Peyer's patch (tissue), 4 donors: ENCODE measurements around the gene STIMATE. TPM values are rescaled to one million over a fixed set of nuclear protein-coding genes. Genes with fewer than 3 reads are reported as not detected.

Source experiments
- DNase-seq, 3 donors: peaks; one replicate each; pipeline ENCODE4 v3.0.0-alpha.2; 2017 to 2019
- H3K27ac ChIP-seq, 4 donors: fragments of 200-600 bp; sonication (generic); one replicate each; pipeline ENCODE4 v1.5.1; 2016 to 2019
- H3K27me3 ChIP-seq, 2 donors: fragments of 200-600 bp; sonication (generic); one replicate each; pipeline ENCODE4 v1.5.1; 2019
- H3K36me3 ChIP-seq, 3 donors: fragments of 200-600 bp; sonication (generic); one replicate each; pipeline ENCODE4 v1.5.1; 2016 to 2019
- H3K4me1 ChIP-seq, 4 donors: fragments of 200-600 bp; sonication (generic); one replicate each; pipeline ENCODE4 v1.5.1; 2016 to 2019
- H3K4me3 ChIP-seq, 4 donors: fragments of 200-600 bp; sonication (generic); 1 replicate in 3 of 4; 2 replicates in 1 of 4; pipeline ENCODE4 v1.5.1; 2016 to 2019; ENCODE audit warnings: mild to moderate bottlenecking in 1 of 4
- H3K9me3 ChIP-seq, 4 donors: fragments of 200-600 bp; sonication (generic); one replicate each; pipeline ENCODE4 v1.5.1; 2016 to 2019; ENCODE audit warnings: mild to moderate bottlenecking in 1 of 4
- POLR2A ChIP-seq, 2 donors: fragments of 450-650 bp; IDR thresholded peaks; one replicate each; pipeline ENCODE4 v1.5.1; 2017; ENCODE audit warnings: antibody characterized with exemption in 2 of 2, mild to moderate bottlenecking in 2 of 2, moderate library complexity in 2 of 2
- total RNA-seq, 4 donors: library from RNA; depleted of rRNA; stranded (reverse); fragments of >200 nt; gene quantifications; one replicate each; pipeline ENCODE4 v1.1.0, GENCODE V29; 2016
- TF ChIP-seq, protein P1 (sequence below), 6 experiments: fragments of 450-650 bp in 4 of 6; fragments of 200-600 bp in 2 of 6; sonication (generic) in 1 of 6; IDR thresholded peaks; one replicate each; pipeline ENCODE4 v1.5.1; 2017 to 2019; ENCODE audit warnings: antibody characterized with exemption in 6 of 6, mild to moderate bottlenecking in 3 of 6, moderate library complexity in 1 of 6

Gene STIMATE
- total RNA-seq, 4 donors from 2014 or later, result 16.1 to 91.6 (median 17.0) TPM

- peaks cover 0 to 9% (median 0%) of the 10 kb centered on the region in 4 donors for H3K4me1 ChIP-seq
- no peaks in the 10 kb centered on the region for H3K27me3 ChIP-seq
- DNase-seq, result no peak
- no peaks in the 10 kb centered on the region for H3K36me3 ChIP-seq
- TF ChIP-seq, protein P1, sequence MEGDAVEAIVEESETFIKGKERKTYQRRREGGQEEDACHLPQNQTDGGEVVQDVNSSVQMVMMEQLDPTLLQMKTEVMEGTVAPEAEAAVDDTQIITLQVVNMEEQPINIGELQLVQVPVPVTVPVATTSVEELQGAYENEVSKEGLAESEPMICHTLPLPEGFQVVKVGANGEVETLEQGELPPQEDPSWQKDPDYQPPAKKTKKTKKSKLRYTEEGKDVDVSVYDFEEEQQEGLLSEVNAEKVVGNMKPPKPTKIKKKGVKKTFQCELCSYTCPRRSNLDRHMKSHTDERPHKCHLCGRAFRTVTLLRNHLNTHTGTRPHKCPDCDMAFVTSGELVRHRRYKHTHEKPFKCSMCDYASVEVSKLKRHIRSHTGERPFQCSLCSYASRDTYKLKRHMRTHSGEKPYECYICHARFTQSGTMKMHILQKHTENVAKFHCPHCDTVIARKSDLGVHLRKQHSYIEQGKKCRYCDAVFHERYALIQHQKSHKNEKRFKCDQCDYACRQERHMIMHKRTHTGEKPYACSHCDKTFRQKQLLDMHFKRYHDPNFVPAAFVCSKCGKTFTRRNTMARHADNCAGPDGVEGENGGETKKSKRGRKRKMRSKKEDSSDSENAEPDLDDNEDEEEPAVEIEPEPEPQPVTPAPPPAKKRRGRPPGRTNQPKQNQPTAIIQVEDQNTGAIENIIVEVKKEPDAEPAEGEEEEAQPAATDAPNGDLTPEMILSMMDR (IDR thresholded peaks at IDR 0.05), result no peak
- TF ChIP-seq POLR2A (IDR thresholded peaks at IDR 0.05), result no peak
- H3K27ac ChIP-seq, result no peak overlapping the region
- H3K9me3 ChIP-seq, result no peaks in the 10 kb centered on the region
- no peak overlapping the region for H3K4me3 ChIP-seq
These were observed 22.3 kb downstream of the STIMATE start for GRCh38 chr3:52874864-52875587.

DNA sequence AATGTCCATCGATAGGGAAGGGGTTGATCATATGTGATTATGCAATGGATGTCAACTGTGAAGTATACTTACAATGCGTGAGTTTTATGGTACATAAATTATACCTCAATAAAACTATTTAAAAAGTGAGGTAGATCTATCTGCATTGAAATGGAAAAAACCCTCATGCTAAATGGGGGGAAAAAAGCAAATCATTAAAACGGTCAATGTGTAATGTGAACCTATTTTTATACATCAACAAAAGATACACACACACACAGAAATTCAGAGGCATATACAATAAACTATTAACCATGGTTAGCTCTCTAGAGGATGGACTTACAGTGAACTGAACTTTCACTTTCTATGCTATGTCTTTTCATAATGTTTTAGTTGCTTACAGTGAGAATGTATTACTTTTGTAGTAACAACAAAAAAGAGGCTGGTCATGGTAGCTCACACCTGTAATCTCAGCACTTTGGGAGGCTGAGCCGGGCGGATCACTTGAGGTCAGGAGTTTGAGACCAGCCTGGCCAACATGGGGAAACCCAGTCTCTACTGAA lies 23.1 kb downstream of the STIMATE start:
- TF ChIP-seq, protein P1 (IDR thresholded peaks at IDR 0.05), result no peak
- no peak for TF ChIP-seq POLR2A (IDR thresholded peaks at IDR 0.05)

DNA sequence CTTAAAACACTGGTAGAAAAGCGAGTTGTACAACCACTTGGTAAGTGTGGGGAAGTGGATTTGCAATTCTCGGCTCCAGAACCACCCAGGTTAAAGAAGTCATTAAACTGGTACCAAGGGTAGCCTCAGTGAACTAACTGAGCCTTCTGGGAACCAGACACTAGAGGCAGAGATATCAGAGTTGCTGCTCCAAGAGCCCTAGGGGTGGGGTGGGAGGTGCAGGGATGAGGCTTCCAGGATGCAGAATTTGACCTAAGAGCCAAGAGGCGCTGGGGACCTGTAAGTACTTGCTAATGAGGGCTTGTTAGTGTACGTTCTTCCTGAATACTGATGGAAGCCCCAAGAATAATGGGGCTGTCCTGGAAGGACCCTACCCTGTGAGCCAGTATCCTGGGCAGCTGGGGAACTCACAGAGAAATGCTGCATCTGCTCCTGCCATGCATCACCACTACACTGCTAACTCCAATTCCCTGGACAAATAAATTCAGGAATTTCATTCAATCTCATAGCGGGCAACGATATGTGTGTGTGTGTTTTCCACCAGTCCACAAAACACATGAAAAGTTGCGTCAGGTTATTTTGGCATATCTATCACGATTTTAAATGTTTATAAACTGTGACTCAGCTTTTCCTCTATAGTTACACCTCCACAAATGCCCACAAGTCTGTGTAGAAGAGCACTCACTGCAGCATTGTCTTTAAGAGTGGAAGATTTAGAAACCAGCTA lies 23.8 kb downstream of the STIMATE start:
- H3K9me3 ChIP-seq, result no peaks in the 10 kb centered on the region
- H3K4me1 ChIP-seq, result peaks cover 0 to 9% (median 0%) of the 10 kb centered on the region in 4 donors
- H3K4me3 ChIP-seq, result no peak overlapping the region
- H3K27ac ChIP-seq, result no peak overlapping the region
- no peak for DNase-seq
- H3K36me3 ChIP-seq, result no peaks in the 10 kb centered on the region
- no peaks in the 10 kb centered on the region for H3K27me3 ChIP-seq
- TF ChIP-seq, protein P1 (IDR thresholded peaks at IDR 0.05), result no peak
- TF ChIP-seq POLR2A (IDR thresholded peaks at IDR 0.05), result no peak

More for the DNA sequence above, 23.1 kb downstream of the STIMATE start:
- H3K27me3 ChIP-seq, result no peaks in the 10 kb centered on the region
- no peaks in the 10 kb centered on the region for H3K36me3 ChIP-seq
- no peaks in the 10 kb centered on the region for H3K9me3 ChIP-seq
- no peak overlapping the region for H3K4me3 ChIP-seq
- DNase-seq, result no peak
- H3K4me1 ChIP-seq, result peaks cover 0 to 9% (median 0%) of the 10 kb centered on the region in 4 donors
- H3K27ac ChIP-seq, result no peak overlapping the region

GRCh38 chr3:52872245-52872644 lies 25.1 kb downstream of the STIMATE start:
- peaks cover 0 to 9% (median 0%) of the 10 kb centered on the region in 4 donors for H3K4me1 ChIP-seq
- H3K27ac ChIP-seq, result no peak overlapping the region
- H3K9me3 ChIP-seq, result no peaks in the 10 kb centered on the region
- TF ChIP-seq, protein P1 (IDR thresholded peaks at IDR 0.05), result no peak
- H3K4me3 ChIP-seq, result no peak overlapping the region
- H3K36me3 ChIP-seq, result no peaks in the 10 kb centered on the region
- DNase-seq, result no peak
- no peaks in the 10 kb centered on the region for H3K27me3 ChIP-seq

GRCh38 chr3:52871761-52872160 lies 25.6 kb downstream of the STIMATE start:
- Histone ChIP-seq H3K9me3 (no peaks in the 10 kb centered on the region), H3K4me1 (peaks cover 0 to 9% (median 0%) of the 10 kb centered on the region in 4 donors), H3K36me3 (no peaks in the 10 kb centered on the region), H3K4me3 (no peak overlapping the region), H3K27ac (no peak overlapping the region), H3K27me3 (no peaks in the 10 kb centered on the region)
- no peak for TF ChIP-seq POLR2A (IDR thresholded peaks at IDR 0.05)
- TF ChIP-seq, protein P1 (IDR thresholded peaks at IDR 0.05), result no peak
- DNase-seq, result no peak
